ENCODE measurements around the gene CREB3. TPM values are rescaled to one million over a fixed set of nuclear protein-coding genes. Genes with fewer than 3 reads are reported as not detected.

The CREB3 gene
- total and polyA plus RNA-seq, 4 donors = 9.2 to 21.4 (median 18.1) TPM

GRCh38 chr9:35760651-35761050 lies 28.2 kb downstream of the CREB3 start:
- no peak for TF ChIP-seq ZBTB33 (IDR thresholded peaks at IDR 0.05)
- TF ChIP-seq HNF4A (conservative IDR thresholded peaks at IDR 0.05) = no peak
- no peak for TF ChIP-seq GABPA (IDR thresholded peaks at IDR 0.05 in 1 of 2, conservative IDR thresholded peaks at IDR 0.05 in 1 of 2)
- no peak for TF ChIP-seq REST (IDR thresholded peaks at IDR 0.05)
- no peak for TF ChIP-seq SP1 (IDR thresholded peaks at IDR 0.05)
- TF ChIP-seq JUND (IDR thresholded peaks at IDR 0.05) = no peak
- TF ChIP-seq FOXA2 (IDR thresholded peaks at IDR 0.05) = no peak
- TF ChIP-seq TAF1 (conservative IDR thresholded peaks at IDR 0.05) = no peak
- TF ChIP-seq RXRA (IDR thresholded peaks at IDR 0.05) = no peak
- no peak for TF ChIP-seq EGR1 (IDR thresholded peaks at IDR 0.05; ENCODE audit: low read depth in 2 of 2)
- TF ChIP-seq MAX (IDR thresholded peaks at IDR 0.05) = no peak
- no peak for TF ChIP-seq RAD21 (IDR thresholded peaks at IDR 0.05)
- no peak for TF ChIP-seq ATF3 (IDR thresholded peaks at IDR 0.05)
- TF ChIP-seq NR2F2 (IDR thresholded peaks at IDR 0.05) = no peak
- no peak for TF ChIP-seq CTCF (IDR thresholded peaks at IDR 0.05; ENCODE audit: low read depth, low read length, missing input control)
- TF ChIP-seq HNF4G (IDR thresholded peaks at IDR 0.05) = no peak
- TF ChIP-seq FOXA1 (IDR thresholded peaks at IDR 0.05) = no peak
- no peak for TF ChIP-seq YY1 (IDR thresholded peaks at IDR 0.05)
- peaks cover 7 to 22% (median 12%) of the 10 kb centered on the region in 4 donors for H3K4me1 ChIP-seq (ENCODE audit: control insufficient read depth in 4 of 4, insufficient read depth in 4 of 4, low read length in 3 of 4)
- H3K27ac ChIP-seq (ENCODE audit: low read depth in 1 of 2, low read length in 2 of 2) = no peak overlapping the region
- H3K36me3 ChIP-seq (ENCODE audit: control insufficient read depth in 4 of 4, insufficient read depth in 3 of 4, low read depth in 1 of 4, low read length in 3 of 4) = no peaks in the 10 kb centered on the region
- WGBS = 73% methylated on average over 2 of the region's 2 CpGs
- no peaks in the 10 kb centered on the region for H3K9me3 ChIP-seq (ENCODE audit: control insufficient read depth in 4 of 4, low read length in 3 of 4)
- H3K27me3 ChIP-seq (ENCODE audit: control insufficient read depth in 4 of 4, insufficient read depth in 4 of 4, low read length in 3 of 4) = no peaks in the 10 kb centered on the region
- no peak overlapping the region for H3K4me3 ChIP-seq (ENCODE audit: low read depth in 1 of 3, low read length in 3 of 3)
- no peak for DNase-seq (ENCODE audit: low spot score)
- H3K9ac ChIP-seq (ENCODE audit: low read depth in 1 of 2, low read length in 2 of 2) = no peak overlapping the region

Data from liver (tissue), 9 donors.